HepG2 (cell line): ENCODE results near the gene SLC12A3. TPM values are rescaled to one million over a fixed set of nuclear protein-coding genes. Genes with fewer than 3 reads are reported as not detected.

Experiments
- ARID2 ChIP-seq: sonication (generic); formaldehyde crosslinking; IDR thresholded peaks from 2 replicates; pipeline ENCODE4 v1.8.1; 2022; ENCODE audit warnings: mild to moderate bottlenecking, missing genetic modification reagents, borderline replicate concordance
- GATAD2A ChIP-seq: IDR thresholded peaks from 2 replicates; pipeline ENCODE4 v1.6.1; 2016
- MEF2D ChIP-seq: sonication (generic); formaldehyde crosslinking; IDR thresholded peaks from 2 replicates; pipeline ENCODE4 v1.5.1; 2020; ENCODE audit warnings: mild to moderate bottlenecking, missing genetic modification reagents
- POLR2A ChIP-seq, 2 experiments: IDR thresholded peaks; 2 replicates each; pipeline ENCODE4 v1.6.1; 2011; ENCODE audit warnings: low read depth in 2 of 2, low read length in 2 of 2, mild to moderate bottlenecking in 1 of 2, moderate library complexity in 1 of 2; ENCODE audit not compliant: insufficient read depth in 1 of 2
- RAD51 ChIP-seq: fragments of 450-650 bp; IDR thresholded peaks from 2 replicates; pipeline ENCODE4 v1.6.1; 2016; ENCODE audit warnings: borderline replicate concordance
- RBM39 ChIP-seq: fragments of 200-400 bp; formaldehyde crosslinking; IDR thresholded peaks from one replicate; pipeline ENCODE4 v1.6.1; 2018; ENCODE audit warnings: antibody characterized with exemption, mild to moderate bottlenecking, low read depth, low read length; ENCODE audit not compliant: poor library complexity, severe bottlenecking
- SOX13 ChIP-seq, 3 experiments: fragments of 450-650 bp in 1 of 3; sonication (generic) in 1 of 3; formaldehyde crosslinking in 1 of 3; IDR thresholded peaks in 2 of 3; conservative IDR thresholded peaks in 1 of 3; 2 replicates each; pipeline versions ENCODE4 v1.5.0 to v1.6.1; 2016 to 2020; ENCODE audit warnings: antibody characterized with exemption in 1 of 3, mild to moderate bottlenecking in 1 of 3, missing compliant biosample characterization in 1 of 3, missing genetic modification reagents in 1 of 3, moderate library complexity in 1 of 3
- SRY ChIP-seq: sonication (generic); formaldehyde crosslinking; IDR thresholded peaks from 2 replicates; pipeline ENCODE4 v1.8.0; 2022; ENCODE audit warnings: mild to moderate bottlenecking, missing genetic modification reagents
- TIGD3 ChIP-seq: sonication (generic); formaldehyde crosslinking; IDR thresholded peaks from 2 replicates; pipeline ENCODE4 v1.5.1; 2020; ENCODE audit warnings: mild to moderate bottlenecking, missing genetic modification reagents, borderline replicate concordance
- TRIM24 ChIP-seq: sonication (generic); formaldehyde crosslinking; IDR thresholded peaks from 2 replicates; pipeline ENCODE4 v1.8.0; 2022; ENCODE audit warnings: mild to moderate bottlenecking, missing genetic modification reagents
- ZNF180 ChIP-seq: sonication (generic); formaldehyde crosslinking; IDR thresholded peaks from 2 replicates; pipeline ENCODE4 v1.4.0; 2020; ENCODE audit warnings: low read depth, missing genetic modification reagents, borderline replicate concordance
- ZNF275 ChIP-seq: sonication (generic); formaldehyde crosslinking; IDR thresholded peaks from 2 replicates; pipeline ENCODE4 v1.8.0; 2022; ENCODE audit warnings: missing genetic modification reagents, mild to moderate bottlenecking, inconsistent platforms, borderline replicate concordance
- ZNF362 ChIP-seq: sonication (generic); formaldehyde crosslinking; IDR thresholded peaks from 2 replicates; pipeline ENCODE4 v1.4.0; 2020; ENCODE audit warnings: missing genetic modification reagents, mild to moderate bottlenecking, borderline replicate concordance
- ZNF562 ChIP-seq: sonication (generic); formaldehyde crosslinking; IDR thresholded peaks from 2 replicates; pipeline ENCODE4 v1.8.0; 2022; ENCODE audit warnings: missing genetic modification reagents, borderline replicate concordance
- ZNF646 ChIP-seq: sonication (generic); formaldehyde crosslinking; IDR thresholded peaks from 2 replicates; pipeline ENCODE4 v1.9.0; 2021; ENCODE audit warnings: mild to moderate bottlenecking, missing genetic modification reagents
- ZNF737 ChIP-seq: sonication (generic); formaldehyde crosslinking; IDR thresholded peaks from 2 replicates; pipeline ENCODE4 v1.5.0; 2020; ENCODE audit warnings: missing genetic modification reagents, mild to moderate bottlenecking, borderline replicate concordance
- ZNF841 ChIP-seq: sonication (generic); formaldehyde crosslinking; IDR thresholded peaks from 2 replicates; pipeline ENCODE4 v1.8.1; 2023; ENCODE audit warnings: missing genetic modification reagents, borderline replicate concordance
- polyA plus RNA-seq, 8 experiments: library from polyadenylated mRNA; depleted of rRNA in 3 of 8; stranded (reverse) in 7 of 8; unstranded in 1 of 8; fragments of >200 nt; fragmentation: Illumina TruSeq in 4 of 8; extraction: Trizol in 4 of 8; gene quantifications; 2 replicates each; pipeline versions ENCODE4 v1.2.1 to v1.2.3, GENCODE V29; 2011 to 2016; ENCODE audit warnings: low read depth in 4 of 8, missing spikeins in 1 of 8, mixed read lengths in 1 of 8; ENCODE audit not compliant: insufficient read depth in 1 of 8
- total RNA-seq, 5 experiments: library from RNA; depleted of rRNA; stranded (reverse); fragments of >200 nt; fragmentation: Illumina TruSeq; extraction: Trizol; gene quantifications; 2 replicates each; pipeline ENCODE4 v1.2.3, GENCODE V29; 2016; ENCODE audit warnings: low read depth in 1 of 5

Gene SLC12A3
- total and polyA plus RNA-seq, 2 of the 13 experiments (the other 11 are each of a cell fraction or from before 2014, with no cell fraction given): 6.2 TPM; not detected in 1

- TF ChIP-seq ZNF362 (CRISPR knock-in tag) (peak; percentile 25; the same call in 1 of the 2 replicates), ZNF275 (CRISPR knock-in tag) (peak; percentile 69; the same call in 1 of the 2 replicates), SRY (CRISPR knock-in tag) (no peak; the same call in 1 of the 2 replicates), ZNF646 (CRISPR knock-in tag) (peak; percentile 75; the same call in 1 of the 2 replicates), GATAD2A (peak; percentile 69), POLR2A (IDR thresholded peaks at IDR 0.05; ENCODE audit: insufficient read depth in 1 of 2, low read depth in 2 of 2, low read length in 2 of 2) (peak in 1 of 2 experiments; percentile 17; a peak in 1 of 4 replicates), ARID2 (CRISPR knock-in tag) (peak; percentile 35; the same call in 1 of the 2 replicates), RAD51 (no peak), RBM39 (no peak), ZNF562 (CRISPR knock-in tag) (no peak), MEF2D (peak; percentile 87), TRIM24 (CRISPR knock-in tag) (no peak), TIGD3 (CRISPR knock-in tag) (no peak), ZNF180 (no peak), SOX13 (IDR thresholded peaks at IDR 0.05) (0 out of 2 replicates have a peak, but pooled peaks have one; percentile 46), SOX13 (CRISPR knock-in tag; conservative IDR thresholded peaks at IDR 0.05 in 1 of 2, IDR thresholded peaks at IDR 0.05 in 1 of 2) (peak in 1 of 2 experiments; percentile 85; a peak in 2 of 4 replicates), ZNF841 (no peak), ZNF737 (CRISPR knock-in tag) (no peak)
These were observed 15.0 kb upstream of the SLC12A3 start (continued) for GRCh38 chr16:56849690-56850680.
